ENCODE data around the gene C10orf95.

C10orf95 gene

DNA sequence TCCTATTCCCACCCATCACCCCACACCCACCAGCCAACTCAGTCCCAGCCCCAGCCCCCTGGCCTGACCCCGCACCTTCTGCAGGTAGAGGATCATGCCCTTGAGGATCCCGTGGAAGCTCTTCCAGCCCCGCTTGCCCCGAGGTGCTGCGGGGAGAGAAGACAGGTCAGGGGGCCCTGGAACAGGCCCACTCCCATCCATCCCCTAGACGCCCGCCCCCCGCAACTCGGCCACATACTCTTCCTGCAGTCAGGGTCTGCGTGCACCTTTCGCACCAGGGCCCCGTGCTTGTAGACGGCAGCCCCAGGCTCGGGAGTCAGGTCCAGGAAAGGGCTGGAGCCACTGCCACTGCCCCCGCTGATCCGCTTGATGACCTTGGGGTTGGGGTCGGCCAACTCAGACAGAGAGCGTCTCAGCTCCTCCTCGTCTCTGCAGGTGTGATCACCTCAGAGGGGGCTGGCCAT, 46.2 kb downstream of the C10orf95 start:
- DNase-seq (ENCODE audit: insufficient read length, low spot score) = no peak

DNA sequence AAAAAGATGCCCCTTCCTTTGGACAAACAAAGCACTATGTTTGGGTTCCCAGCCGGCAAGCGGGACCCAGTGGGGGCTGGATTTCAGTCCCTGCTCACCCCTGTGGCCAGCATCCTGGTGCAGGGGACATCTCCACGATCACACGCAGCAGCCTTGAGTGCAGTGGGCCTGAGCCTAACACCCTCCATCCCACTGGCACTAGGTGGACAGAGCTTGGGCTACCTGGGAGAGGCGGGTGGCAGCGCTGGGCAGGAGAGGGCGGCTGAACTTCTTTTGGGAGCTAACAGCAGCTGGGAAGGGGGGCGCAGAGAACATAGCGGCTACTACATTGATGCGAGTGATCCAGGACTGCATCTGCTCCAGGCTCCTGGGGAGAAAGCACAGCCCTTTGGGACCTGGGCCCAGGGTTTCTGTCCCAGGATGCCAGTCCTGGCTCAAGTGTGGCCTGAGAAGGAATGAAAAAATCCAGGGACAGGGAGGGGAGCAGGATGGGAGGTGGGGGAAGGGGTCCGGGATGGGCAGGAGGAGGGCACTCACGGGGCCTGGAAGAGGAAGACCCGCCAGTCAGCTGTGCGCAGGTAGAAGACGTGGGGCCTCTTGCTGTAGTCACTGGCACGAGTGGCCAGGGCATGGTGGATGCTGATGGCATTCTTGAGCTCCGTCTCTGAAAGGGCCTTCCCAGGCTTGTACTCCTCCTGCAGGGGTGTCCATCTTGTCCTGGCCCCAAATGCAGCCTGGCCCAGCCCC, 46.8 kb downstream of the C10orf95 start:
- no peak for FAIRE-seq
- DNase-seq (ENCODE audit: insufficient read length, low spot score) = no peak

More for the DNA sequence above, 46.2 kb downstream of the C10orf95 start:
- FAIRE-seq = no peak

- FAIRE-seq (no peak), DNase-seq (ENCODE audit: insufficient read length, low spot score) (no peak)
Observed at GRCh38 chr10:102403115-102403514, 48.2 kb downstream of the C10orf95 start.

DNA sequence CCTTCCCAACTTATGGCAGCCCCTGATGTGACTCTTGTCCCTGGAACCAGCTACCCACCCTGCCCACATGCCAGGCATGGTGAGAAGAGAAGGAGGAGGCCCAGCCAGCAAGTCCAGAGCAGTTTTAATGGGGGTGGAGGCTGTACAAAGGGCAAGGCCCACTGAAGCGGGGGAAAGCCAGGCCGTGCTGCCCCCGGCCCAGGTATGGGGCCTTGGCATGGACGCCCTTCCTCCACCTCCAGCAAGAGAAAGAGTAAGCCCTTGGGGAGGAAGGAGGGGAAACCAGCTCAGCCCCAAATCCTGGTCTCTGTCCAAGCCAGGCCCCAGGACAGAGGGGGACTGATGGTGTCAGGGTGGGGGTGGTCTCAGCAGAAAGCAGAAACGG, 48.8 kb downstream of the C10orf95 start:
- no peak for FAIRE-seq

GRCh38 chr10:102401735-102402511, 49.4 kb downstream of the C10orf95 start:
- FAIRE-seq = no peak
- no peak for DNase-seq (ENCODE audit: insufficient read length, low spot score)

More for the DNA sequence above, 48.8 kb downstream of the C10orf95 start:
- DNase-seq (ENCODE audit: insufficient read length, low spot score) = no peak

- no peak for DNase-seq (ENCODE audit: insufficient read length, low spot score)
- no peak for FAIRE-seq
Observed at GRCh38 chr10:102401342-102401654, 50.0 kb downstream of the C10orf95 start.

DNA sequence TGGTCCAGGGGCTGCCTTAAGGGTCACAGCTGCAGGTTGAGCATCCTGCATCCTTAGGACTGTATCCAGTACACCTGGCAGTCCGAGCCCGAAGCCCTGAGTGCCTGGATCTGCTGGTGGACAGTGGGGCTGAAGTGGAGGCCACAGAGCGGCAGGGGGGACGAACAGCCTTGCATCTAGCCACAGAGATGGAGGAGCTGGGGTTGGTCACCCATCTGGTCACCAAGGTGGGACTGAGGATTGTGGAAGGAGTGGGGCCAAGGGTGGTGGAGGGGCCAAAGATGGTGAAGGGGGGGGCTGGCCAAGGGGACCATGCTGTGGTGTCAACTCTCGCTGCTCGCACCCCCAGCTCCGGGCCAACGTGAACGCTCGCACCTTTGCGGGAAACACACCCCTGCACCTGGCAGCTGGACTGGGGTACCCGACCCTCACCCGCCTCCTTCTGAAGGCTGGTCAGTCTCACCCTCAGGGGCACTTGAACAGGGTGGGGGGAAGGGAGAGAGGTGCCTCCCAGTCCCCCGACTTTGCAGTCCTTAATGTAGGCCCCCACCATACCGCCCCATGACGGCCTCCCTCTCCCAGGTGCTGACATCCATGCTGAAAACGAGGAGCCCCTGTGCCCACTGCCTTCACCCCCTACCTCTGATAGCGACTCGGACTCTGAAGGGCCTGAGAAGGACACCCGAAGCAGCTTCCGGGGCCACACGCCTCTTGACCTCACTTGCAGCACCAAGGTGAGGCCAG, 50.6 kb downstream of the C10orf95 start:
- DNase-seq (ENCODE audit: insufficient read length, low spot score) (no peak), FAIRE-seq (no peak)

- DNase-seq (ENCODE audit: insufficient read length, low spot score) = no peak
- no peak for FAIRE-seq
Observed at GRCh38 chr10:102400076-102400475, 51.3 kb downstream of the C10orf95 start.

Measured in GM19239 (cell line).